ENCODE measurements around the gene HOXC12.

GRCh38 chr12:53994009-53994263, 39.2 kb downstream of the HOXC12 start:
- TF ChIP-seq CTCF (IDR thresholded peaks at IDR 0.05; ENCODE audit: control extremely low read depth in 1 of 3, insufficient read depth in 1 of 3, low read depth in 1 of 3, low read length in 3 of 3), result no peak
- TF ChIP-seq JUN (IDR thresholded peaks at IDR 0.05; ENCODE audit: low read depth, low read length), result no peak

Data from H1 (cell line).